Measurements from ENCODE around the gene ESAM.

ESAM gene

GRCh38 chr11:124756033-124756752 lies 5.9 kb downstream of the ESAM start:
- TF ChIP-seq CTCF (IDR thresholded peaks at IDR 0.05) (no peak), ZFX (IDR thresholded peaks at IDR 0.05; ENCODE audit: borderline replicate concordance) (no peak)

GRCh38 chr11:124754710-124755109 lies 7.4 kb downstream of the ESAM start:
- TF ChIP-seq ZFX (IDR thresholded peaks at IDR 0.05; ENCODE audit: borderline replicate concordance), result no peak
- no peak for TF ChIP-seq CTCF (IDR thresholded peaks at IDR 0.05)
- no peak overlapping the region for H3K27ac ChIP-seq

More at GRCh38 chr11:124756033-124756752, 5.9 kb downstream of the ESAM start:
- no peak overlapping the region for H3K27ac ChIP-seq

- TF ChIP-seq ZFX (IDR thresholded peaks at IDR 0.05; ENCODE audit: borderline replicate concordance), result no peak
- no peak for TF ChIP-seq CTCF (IDR thresholded peaks at IDR 0.05)
- no peak overlapping the region for H3K27ac ChIP-seq
These were observed 7.8 kb downstream of the ESAM start for GRCh38 chr11:124754309-124754708.

- TF ChIP-seq ZFX (IDR thresholded peaks at IDR 0.05; ENCODE audit: borderline replicate concordance), result no peak
- TF ChIP-seq CTCF (IDR thresholded peaks at IDR 0.05), result no peak
- no peak overlapping the region for H3K27ac ChIP-seq
These were observed 8.5 kb downstream of the ESAM start for GRCh38 chr11:124753624-124754023.

- TF ChIP-seq ZFX (IDR thresholded peaks at IDR 0.05; ENCODE audit: borderline replicate concordance) (no peak), CTCF (IDR thresholded peaks at IDR 0.05) (no peak)
- H3K27ac ChIP-seq, result no peak overlapping the region
These were observed 8.9 kb downstream of the ESAM start for GRCh38 chr11:124753205-124753604.

- TF ChIP-seq CTCF (IDR thresholded peaks at IDR 0.05) (no peak), ZFX (IDR thresholded peaks at IDR 0.05; ENCODE audit: borderline replicate concordance) (no peak)
- H3K27ac ChIP-seq, result no peak overlapping the region
These were observed 9.5 kb downstream of the ESAM start for GRCh38 chr11:124752471-124753102.

All from 22Rv1 (cell line).